ENCODE results near the gene SRR.

GRCh38 chr17:2277429-2278170 is 26.1 kb upstream of the SRR start:
- TF ChIP-seq, protein P1, sequence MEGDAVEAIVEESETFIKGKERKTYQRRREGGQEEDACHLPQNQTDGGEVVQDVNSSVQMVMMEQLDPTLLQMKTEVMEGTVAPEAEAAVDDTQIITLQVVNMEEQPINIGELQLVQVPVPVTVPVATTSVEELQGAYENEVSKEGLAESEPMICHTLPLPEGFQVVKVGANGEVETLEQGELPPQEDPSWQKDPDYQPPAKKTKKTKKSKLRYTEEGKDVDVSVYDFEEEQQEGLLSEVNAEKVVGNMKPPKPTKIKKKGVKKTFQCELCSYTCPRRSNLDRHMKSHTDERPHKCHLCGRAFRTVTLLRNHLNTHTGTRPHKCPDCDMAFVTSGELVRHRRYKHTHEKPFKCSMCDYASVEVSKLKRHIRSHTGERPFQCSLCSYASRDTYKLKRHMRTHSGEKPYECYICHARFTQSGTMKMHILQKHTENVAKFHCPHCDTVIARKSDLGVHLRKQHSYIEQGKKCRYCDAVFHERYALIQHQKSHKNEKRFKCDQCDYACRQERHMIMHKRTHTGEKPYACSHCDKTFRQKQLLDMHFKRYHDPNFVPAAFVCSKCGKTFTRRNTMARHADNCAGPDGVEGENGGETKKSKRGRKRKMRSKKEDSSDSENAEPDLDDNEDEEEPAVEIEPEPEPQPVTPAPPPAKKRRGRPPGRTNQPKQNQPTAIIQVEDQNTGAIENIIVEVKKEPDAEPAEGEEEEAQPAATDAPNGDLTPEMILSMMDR (IDR thresholded peaks at IDR 0.05; ENCODE audit: low read depth, low read length), result no peak
- TF ChIP-seq, protein P2, sequence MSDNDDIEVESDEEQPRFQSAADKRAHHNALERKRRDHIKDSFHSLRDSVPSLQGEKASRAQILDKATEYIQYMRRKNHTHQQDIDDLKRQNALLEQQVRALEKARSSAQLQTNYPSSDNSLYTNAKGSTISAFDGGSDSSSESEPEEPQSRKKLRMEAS (IDR thresholded peaks at IDR 0.05; ENCODE audit: low read depth, low read length), result no peak
- no peak for TF ChIP-seq POLR2A (IDR thresholded peaks at IDR 0.05; ENCODE audit: extremely low read depth, insufficient read length)

Measured in NB4 (cell line).